Muscle of leg (tissue), 11 donors: Measurements from ENCODE around the gene SPTSSB. TPM values are rescaled to one million over a fixed set of nuclear protein-coding genes. Genes with fewer than 3 reads are reported as not detected.

Experiments used
- DNase-seq: peaks from one replicate; pipeline ENCODE4 v3.0.0; 2013
- H3K27ac ChIP-seq: one replicate; pipeline ENCODE4 v1.5.1; 2013; ENCODE audit warnings: mild to moderate bottlenecking, low read length, control low read depth
- H3K27me3 ChIP-seq: one replicate; pipeline ENCODE4 v1.6.1; 2013; ENCODE audit warnings: low read length; ENCODE audit not compliant: control insufficient read depth, insufficient read depth
- H3K36me3 ChIP-seq: one replicate; pipeline ENCODE4 v1.6.1; 2013; ENCODE audit warnings: low read length; ENCODE audit not compliant: control insufficient read depth, insufficient read depth
- H3K4me1 ChIP-seq: one replicate; pipeline ENCODE4 v1.6.1; 2013; ENCODE audit warnings: low read length; ENCODE audit not compliant: control insufficient read depth, insufficient read depth
- H3K4me3 ChIP-seq: one replicate; pipeline ENCODE4 v1.5.1; 2013; ENCODE audit warnings: low read length, control low read depth
- H3K9me3 ChIP-seq: replicated peaks from 2 replicates; pipeline ENCODE4 v1.6.1; 2013; ENCODE audit warnings: low read depth, low read length; ENCODE audit not compliant: control insufficient read depth
- WGBS: methylation state at CpG from one replicate; pipeline ENCODE4 v1.1.5; 2013; ENCODE audit warnings: missing lambda C conversion rate; ENCODE audit not compliant: insufficient coverage; 5-methylcytosine and 5-hydroxymethylcytosine counted together
- polyA plus RNA-seq, 8 donors: library from polyadenylated mRNA; unstranded; fragments of 120-200 nt; gene quantifications; one replicate each; pipeline versions ENCODE4 v1.2.1 to v1.2.3, GENCODE V29; 2013; ENCODE audit warnings: inconsistent platforms in 1 of 8, low replicate concordance in 1 of 8; ENCODE audit not compliant: insufficient read length in 8 of 8, insufficient read depth in 1 of 8
- total RNA-seq: library from RNA; stranded (reverse); fragments of 120-200 nt; gene quantifications from one replicate; pipeline ENCODE4 v1.2.4, GENCODE V29; 2013

The SPTSSB gene
- total and polyA plus RNA-seq, 9 donors: 0.04 to 2.7 (median 0.41) TPM

DNA sequence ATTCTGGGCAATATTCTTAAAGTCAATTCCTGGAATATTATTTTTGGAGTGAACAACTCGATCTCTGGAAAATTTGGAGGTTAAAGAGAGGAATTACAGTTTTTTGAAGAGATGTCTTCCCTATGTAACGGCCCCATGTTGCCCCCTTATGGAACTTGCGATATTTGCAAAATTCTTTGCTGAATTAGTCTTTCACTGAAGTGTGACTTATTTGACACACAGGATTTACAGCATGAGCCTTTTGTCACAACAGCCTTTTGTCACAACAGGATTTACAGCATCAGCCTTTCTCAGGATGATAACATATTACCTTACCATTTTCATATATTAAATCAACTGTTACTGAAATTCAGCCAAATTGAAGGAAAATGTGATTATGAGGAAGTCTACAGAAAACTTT is 37.8 kb upstream of the SPTSSB start:
- H3K4me1 ChIP-seq: peaks cover 6% of the 10 kb centered on the region
- no peaks in the 10 kb centered on the region for H3K9me3 ChIP-seq
- H3K27ac ChIP-seq: no peak overlapping the region
- DNase-seq: peak; percentile 79
- H3K36me3 ChIP-seq: no peaks in the 10 kb centered on the region
- 17% methylated on average over 1 of the region's 3 CpGs for WGBS
- no peaks in the 10 kb centered on the region for H3K27me3 ChIP-seq
- no peak overlapping the region for H3K4me3 ChIP-seq

- Histone ChIP-seq H3K36me3 (no peaks in the 10 kb centered on the region), H3K27ac (no peak overlapping the region), H3K27me3 (no peaks in the 10 kb centered on the region), H3K9me3 (no peaks in the 10 kb centered on the region), H3K4me3 (no peak overlapping the region), H3K4me1 (no peaks in the 10 kb centered on the region)
- DNase-seq: no peak
- no CpG with 5 or more reads among the region's 1 CpG for WGBS
Observed at GRCh38 chr3:161406594-161407555, 35.6 kb upstream of the SPTSSB start.

DNA sequence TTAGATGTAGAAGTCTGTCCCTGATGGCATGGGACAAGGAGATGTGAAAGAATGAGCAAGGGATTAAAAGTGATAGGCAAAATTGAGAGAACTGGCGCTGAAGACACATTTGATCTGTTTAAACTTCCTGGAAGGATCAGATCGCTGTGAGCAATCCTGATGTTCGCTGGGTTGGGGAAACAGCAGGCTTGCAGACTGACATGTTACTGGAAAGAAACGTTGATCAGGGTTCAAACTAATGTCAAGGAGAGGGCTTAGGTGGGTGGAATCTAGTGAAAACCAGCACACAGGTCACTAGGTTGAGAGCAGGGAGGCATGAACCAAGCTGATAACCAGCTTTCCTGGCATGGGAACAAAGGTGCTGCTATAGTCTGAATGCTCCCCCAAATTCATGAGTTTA is 34.5 kb upstream of the SPTSSB start:
- no peaks in the 10 kb centered on the region for H3K36me3 ChIP-seq
- WGBS: 86% methylated on average over 4 of the region's 4 CpGs
- no peaks in the 10 kb centered on the region for H3K4me1 ChIP-seq
- no peak overlapping the region for H3K27ac ChIP-seq
- H3K27me3 ChIP-seq: no peaks in the 10 kb centered on the region
- H3K4me3 ChIP-seq: no peak overlapping the region
- DNase-seq: no peak
- H3K9me3 ChIP-seq: no peaks in the 10 kb centered on the region

GRCh38 chr3:161405087-161405486 is 33.8 kb upstream of the SPTSSB start:
- Histone ChIP-seq H3K9me3 (no peaks in the 10 kb centered on the region), H3K4me1 (no peaks in the 10 kb centered on the region), H3K27ac (no peak overlapping the region), H3K4me3 (no peak overlapping the region), H3K27me3 (no peaks in the 10 kb centered on the region), H3K36me3 (no peaks in the 10 kb centered on the region)
- no peak for DNase-seq
- WGBS: no CpG with 5 or more reads among the region's 1 CpG

DNA sequence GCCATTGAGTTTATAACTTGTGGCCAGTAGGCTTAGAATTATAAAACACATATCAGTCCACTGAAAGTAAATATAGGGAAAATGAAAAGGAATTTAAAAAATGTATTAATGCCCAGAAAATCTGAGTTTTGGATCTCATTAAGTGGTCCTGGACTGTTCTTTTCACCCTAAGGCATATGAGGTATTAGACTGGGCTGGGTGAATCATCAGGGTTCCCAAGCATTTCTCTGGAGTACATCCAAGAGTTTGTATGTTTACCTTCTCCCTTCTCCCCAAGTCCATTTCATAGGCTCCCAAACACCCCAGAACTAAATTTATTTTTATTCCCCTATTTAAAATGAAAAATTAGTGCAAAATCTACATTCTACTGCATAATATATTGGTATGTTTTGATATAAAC is 31.9 kb upstream of the SPTSSB start:
- Histone ChIP-seq H3K27ac (no peak overlapping the region), H3K4me3 (no peak overlapping the region), H3K4me1 (no peaks in the 10 kb centered on the region), H3K36me3 (no peaks in the 10 kb centered on the region), H3K27me3 (no peaks in the 10 kb centered on the region), H3K9me3 (no peaks in the 10 kb centered on the region)
- no peak for DNase-seq

DNA sequence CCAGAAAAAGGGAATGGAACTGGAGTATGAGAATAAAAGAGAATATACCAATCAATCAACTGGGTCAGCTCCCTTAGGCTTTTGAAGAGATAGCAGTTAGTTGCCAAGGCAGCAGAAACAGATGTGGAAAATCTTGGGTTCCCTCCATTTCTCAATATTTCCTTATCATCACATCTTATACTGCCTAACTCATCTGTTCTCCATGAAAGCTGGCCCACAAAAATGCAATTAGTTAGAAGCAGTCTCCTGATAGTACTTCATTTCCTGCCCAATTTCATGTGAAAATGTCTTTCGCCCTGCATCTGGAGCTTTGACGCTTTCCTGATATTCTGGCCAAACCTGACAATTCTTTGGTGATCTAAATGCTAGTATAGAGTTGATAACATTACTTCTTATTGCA is 30.1 kb upstream of the SPTSSB start:
- Histone ChIP-seq H3K4me3 (no peak overlapping the region), H3K27ac (no peak overlapping the region), H3K36me3 (no peaks in the 10 kb centered on the region), H3K4me1 (no peaks in the 10 kb centered on the region), H3K9me3 (no peaks in the 10 kb centered on the region), H3K27me3 (no peaks in the 10 kb centered on the region)
- WGBS: no CpG with 5 or more reads among the region's 2 CpGs
- peak; percentile 80 for DNase-seq

DNA sequence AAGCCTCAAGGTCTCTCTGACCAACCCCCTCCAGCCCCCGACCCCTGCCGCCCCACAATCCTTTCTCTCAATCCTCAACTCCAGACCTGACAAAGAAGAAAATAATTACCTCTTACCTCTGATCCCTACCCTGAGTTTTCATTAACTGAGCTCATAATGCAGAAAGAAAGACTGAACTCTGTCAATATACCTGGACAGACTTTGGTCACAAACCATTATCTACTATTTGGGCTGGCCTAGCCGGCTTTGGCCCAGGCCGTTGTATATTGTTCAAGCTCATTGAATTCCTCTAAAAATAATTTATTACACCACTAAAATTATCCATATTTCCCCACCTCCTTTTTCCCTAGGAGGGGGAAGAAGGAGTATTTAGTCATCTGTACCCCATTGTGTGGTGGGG is 29.3 kb upstream of the SPTSSB start:
- H3K36me3 ChIP-seq: no peaks in the 10 kb centered on the region
- H3K27ac ChIP-seq: no peak overlapping the region
- H3K9me3 ChIP-seq: no peaks in the 10 kb centered on the region
- H3K4me3 ChIP-seq: no peak overlapping the region
- no peaks in the 10 kb centered on the region for H3K4me1 ChIP-seq
- no peak for DNase-seq
- no peaks in the 10 kb centered on the region for H3K27me3 ChIP-seq
- WGBS: no CpG with 5 or more reads among the region's 4 CpGs

DNA sequence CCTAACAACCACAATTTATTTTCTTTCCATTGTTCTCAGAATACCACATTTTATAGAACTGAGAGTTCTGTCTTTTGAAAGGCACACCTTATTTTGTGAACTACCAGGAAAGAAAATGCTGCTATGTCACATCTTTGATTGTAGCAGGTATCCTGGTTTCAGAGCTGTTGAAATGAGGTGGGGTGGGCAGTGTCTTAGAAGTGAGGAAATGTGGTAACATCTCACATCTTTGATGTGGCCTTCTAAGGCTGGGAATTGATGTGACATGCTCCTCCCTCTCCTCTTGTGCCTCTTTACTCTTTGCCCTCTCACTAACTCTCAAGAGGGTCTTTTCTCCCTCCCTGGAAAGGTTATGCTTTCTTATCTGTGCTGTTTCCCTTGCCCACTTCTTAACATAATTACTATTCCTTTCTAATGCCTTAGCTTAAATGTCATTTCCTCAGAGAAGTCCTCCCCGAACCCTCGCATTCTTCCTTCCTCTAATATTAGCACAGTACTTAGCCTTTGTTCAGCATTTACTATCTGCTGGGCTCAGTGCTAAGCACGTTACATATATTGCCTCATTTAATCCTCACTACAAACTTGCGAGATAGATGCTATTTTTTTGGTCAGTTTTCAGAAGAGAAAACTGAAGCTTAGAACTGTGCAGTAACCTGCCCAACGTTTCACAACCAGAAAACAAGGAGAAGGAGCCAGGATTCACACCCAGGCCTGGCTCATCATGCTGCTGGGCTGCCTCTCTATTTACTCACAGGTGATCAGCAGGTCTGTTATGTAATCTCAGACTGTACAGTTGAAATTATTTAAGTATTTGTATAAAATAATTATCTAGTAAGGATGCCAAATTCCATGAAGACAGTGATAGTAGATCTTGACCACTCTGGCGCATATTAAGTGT is 24.0 kb upstream of the SPTSSB start:
- DNase-seq: no peak
- H3K4me3 ChIP-seq: no peak overlapping the region
- H3K9me3 ChIP-seq: no peaks in the 10 kb centered on the region
- no peaks in the 10 kb centered on the region for H3K27me3 ChIP-seq
- no peak overlapping the region for H3K27ac ChIP-seq
- 19% methylated on average over 3 of the region's 6 CpGs for WGBS
- H3K4me1 ChIP-seq: no peaks in the 10 kb centered on the region
- H3K36me3 ChIP-seq: no peaks in the 10 kb centered on the region

DNA sequence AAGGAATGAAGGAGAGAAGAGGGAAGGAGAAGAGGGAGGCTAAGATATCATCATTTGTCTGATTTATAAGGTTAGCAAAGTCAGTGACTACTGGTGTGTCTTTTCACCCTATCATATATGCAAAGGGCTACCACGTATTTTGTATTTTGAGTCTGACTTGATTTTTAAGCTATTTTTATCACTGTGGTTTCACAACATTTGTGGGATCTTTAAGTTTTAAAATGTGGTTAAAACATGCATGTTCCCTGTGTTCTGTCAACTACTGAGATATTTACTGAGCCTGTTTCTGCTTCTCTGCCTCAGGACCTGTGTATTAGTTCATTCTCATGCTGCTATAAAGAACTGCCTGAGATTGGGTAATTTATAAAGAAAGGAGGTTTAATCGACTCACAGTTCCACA is 22.5 kb upstream of the SPTSSB start:
- H3K36me3 ChIP-seq: no peaks in the 10 kb centered on the region
- no peaks in the 10 kb centered on the region for H3K27me3 ChIP-seq
- no peaks in the 10 kb centered on the region for H3K4me1 ChIP-seq
- H3K4me3 ChIP-seq: no peak overlapping the region
- no CpG with 5 or more reads among the region's 2 CpGs for WGBS
- H3K9me3 ChIP-seq: peaks cover 2% of the 10 kb centered on the region
- H3K27ac ChIP-seq: no peak overlapping the region
- no peak for DNase-seq

DNA sequence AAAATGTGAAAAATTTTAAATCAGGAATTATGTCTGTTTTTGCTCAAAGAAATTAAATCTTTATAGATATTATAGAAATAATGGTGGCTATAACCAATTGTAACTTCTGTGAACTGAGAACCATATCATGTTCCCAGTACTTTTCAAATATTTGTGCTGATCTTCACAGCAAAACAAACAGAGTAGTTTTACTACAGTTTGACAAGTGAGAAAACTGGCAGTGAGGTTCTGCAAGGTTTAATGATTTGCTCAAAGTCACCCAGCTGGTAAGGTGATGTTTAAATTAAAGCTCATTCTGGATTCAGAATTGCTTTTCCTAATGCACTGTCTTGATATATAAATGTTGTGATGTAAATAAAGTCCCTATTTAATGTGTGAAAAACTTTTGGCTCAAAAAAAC is 22.0 kb upstream of the SPTSSB start:
- H3K36me3 ChIP-seq: no peaks in the 10 kb centered on the region
- DNase-seq: no peak
- peaks cover 2% of the 10 kb centered on the region for H3K9me3 ChIP-seq
- H3K27ac ChIP-seq: no peak overlapping the region
- no peak overlapping the region for H3K4me3 ChIP-seq
- H3K4me1 ChIP-seq: no peaks in the 10 kb centered on the region
- no peaks in the 10 kb centered on the region for H3K27me3 ChIP-seq
